CD14-positive monocyte (primary cell): ENCODE data around the gene DGCR8. TPM values are rescaled to one million over a fixed set of nuclear protein-coding genes. Genes with fewer than 3 reads are reported as not detected.
A peak's percentile ranks its signal among the peaks of the same experiment; 100 is the strongest.

Experiments used
- DNase-seq, 3 donors: peaks; one replicate each; pipeline ENCODE4 v3.0.0-alpha.2; 2011 to 2022
- H2AFZ ChIP-seq: 2 replicates; pipeline ENCODE4 v1.6.0; 2012; ENCODE audit warnings: mild to moderate bottlenecking, low read depth, low read length, inconsistent platforms; ENCODE audit not compliant: insufficient read depth, poor library complexity, severe bottlenecking
- H3K27ac ChIP-seq, 2 donors: 1 replicate in 1 of 2; 2 replicates in 1 of 2; pipeline ENCODE4 v1.5.1; 2012 to 2013; ENCODE audit warnings: low read length in 2 of 2, control low read depth in 1 of 2, inconsistent platforms in 1 of 2, low read depth in 1 of 2, mild to moderate bottlenecking in 1 of 2
- H3K27me3 ChIP-seq, 2 donors: one replicate each; pipeline versions ENCODE4 v1.6.0 to v1.6.1; 2011 to 2013; ENCODE audit warnings: low read length in 2 of 2; ENCODE audit not compliant: control insufficient read depth in 2 of 2, insufficient read depth in 2 of 2
- H3K36me3 ChIP-seq, 2 donors: replicated peaks in 1 of 2; 1 replicate in 1 of 2; 2 replicates in 1 of 2; pipeline versions ENCODE4 v1.5.1 to v1.6.1; 2012 to 2013; ENCODE audit warnings: low read length in 2 of 2, control low read depth in 1 of 2, inconsistent platforms in 1 of 2, mild to moderate bottlenecking in 1 of 2; ENCODE audit not compliant: insufficient read depth in 2 of 2, control insufficient read depth in 1 of 2
- H3K4me1 ChIP-seq, 2 donors: 1 replicate in 1 of 2; 2 replicates in 1 of 2; pipeline versions ENCODE4 v1.5.1 to v1.6.1; 2012 to 2013; ENCODE audit warnings: low read length in 2 of 2, control low read depth in 1 of 2, inconsistent platforms in 1 of 2, mild to moderate bottlenecking in 1 of 2, moderate library complexity in 1 of 2; ENCODE audit not compliant: insufficient read depth in 2 of 2, control insufficient read depth in 1 of 2
- H3K4me2 ChIP-seq: replicated peaks from 2 replicates; pipeline ENCODE3; 2012; ENCODE audit warnings: low read length, moderate library complexity, mild to moderate bottlenecking; ENCODE audit not compliant: poor library complexity, severe bottlenecking; ENCODE audit errors: extremely low read depth
- H3K4me3 ChIP-seq, 3 experiments: fragments of 200-600 bp in 1 of 3; sonication (generic) in 1 of 3; replicated peaks in 1 of 3; 1 replicate in 2 of 3; 2 replicates in 1 of 3; pipeline ENCODE4 v1.5.1; 2011 to 2013; ENCODE audit warnings: low read length in 3 of 3, mild to moderate bottlenecking in 3 of 3, control low read depth in 2 of 3, low read depth in 2 of 3, inconsistent platforms in 1 of 3, moderate library complexity in 1 of 3
- H3K79me2 ChIP-seq: 2 replicates; pipeline ENCODE4 v1.6.0; 2012; ENCODE audit warnings: mild to moderate bottlenecking, control low read depth, inconsistent platforms, low read length, moderate library complexity; ENCODE audit not compliant: insufficient read depth
- H3K9ac ChIP-seq: 2 replicates; pipeline ENCODE4 v1.6.0; 2017; ENCODE audit warnings: low read length, mild to moderate bottlenecking; ENCODE audit not compliant: insufficient read depth, poor library complexity, severe bottlenecking
- H3K9me3 ChIP-seq, 2 donors: replicated peaks in 1 of 2; 1 replicate in 1 of 2; 2 replicates in 1 of 2; pipeline versions ENCODE4 v1.5.1 to v1.6.1; 2012 to 2013; ENCODE audit warnings: low read length in 2 of 2, control low read depth in 1 of 2; ENCODE audit not compliant: control insufficient read depth in 1 of 2, insufficient read depth in 1 of 2
- H4K20me1 ChIP-seq: 2 replicates; pipeline ENCODE4 v1.6.0; 2012; ENCODE audit warnings: mild to moderate bottlenecking, low read length, control low read depth, moderate library complexity; ENCODE audit not compliant: insufficient read depth
- H3K27ac Mint-ChIP-seq, 7 donors: one replicate each; pipeline ENCODE4 v1.8.0; 2020; ENCODE audit warnings: mild to moderate bottlenecking in 7 of 7, mixed read lengths in 7 of 7, moderate library complexity in 6 of 7, inconsistent platforms in 2 of 7
- H3K27me3 Mint-ChIP-seq, 3 donors: one replicate each; pipeline ENCODE4 v1.8.0; 2021 to 2022; ENCODE audit warnings: low read depth in 3 of 3, mild to moderate bottlenecking in 3 of 3, mixed read lengths in 3 of 3, moderate library complexity in 3 of 3, inconsistent platforms in 1 of 3
- H3K36me3 Mint-ChIP-seq, 2 donors: one replicate each; pipeline ENCODE4 v1.8.0; 2020; ENCODE audit warnings: mixed read lengths in 2 of 2, inconsistent platforms in 1 of 2, mild to moderate bottlenecking in 1 of 2
- H3K4me1 Mint-ChIP-seq: one replicate; pipeline ENCODE4 v1.8.0; 2020; ENCODE audit warnings: mild to moderate bottlenecking, mixed read lengths
- H3K4me3 Mint-ChIP-seq, 2 donors: one replicate each; pipeline ENCODE4 v1.8.0; 2020; ENCODE audit warnings: mild to moderate bottlenecking in 2 of 2, mixed read lengths in 2 of 2, moderate library complexity in 1 of 2
- H3K9me3 Mint-ChIP-seq, 7 donors: one replicate each; pipeline ENCODE4 v1.8.0; 2020 to 2022; ENCODE audit warnings: mixed read lengths in 7 of 7, mild to moderate bottlenecking in 6 of 7, moderate library complexity in 6 of 7, inconsistent platforms in 2 of 7
- CTCF ChIP-seq: fragments of 200-600 bp; IDR thresholded peaks from one replicate; pipeline ENCODE4 v1.8.0; 2022; ENCODE audit warnings: antibody characterized with exemption, mild to moderate bottlenecking
- WGBS: methylation state at CpG from one replicate; pipeline ENCODE4 v1.1.5; 2013; ENCODE audit warnings: missing lambda C conversion rate; ENCODE audit not compliant: insufficient coverage; 5-methylcytosine and 5-hydroxymethylcytosine counted together
- intact Hi-C, 2 donors: fragments of 100-400 bp; cut with micrococcal nuclease; formaldehyde crosslinking; loops; one replicate each; pipeline versions ENCODE4 v1.15.0 to v1.15.1; 2023
- polyA plus RNA-seq, 3 donors: library from polyadenylated mRNA; depleted of rRNA in 1 of 3; unstranded in 2 of 3; stranded (reverse) in 1 of 3; fragments of 300-500 nt in 2 of 3; fragments of >200 nt in 1 of 3; fragmentation: Illumina TruSeq in 2 of 3; gene quantifications; 1 replicate in 2 of 3; 2 replicates in 1 of 3; pipeline ENCODE4 v1.2.3, GENCODE V29; 2012 to 2021

DGCR8 gene
- polyA plus RNA-seq, 3 donors = 1.2 to 18.7 (median 1.4) TPM

- Mint-ChIP-seq H3K27ac (no peak overlapping the region), H3K4me1 (peaks cover 9% of the 10 kb centered on the region), H3K4me3 (no peak overlapping the region), H3K36me3 (peaks cover 31 to 49% of the 10 kb centered on the region in 2 donors), H3K9me3 (no peaks in the 10 kb centered on the region), H3K27me3 (no peaks in the 10 kb centered on the region)
- Histone ChIP-seq H3K36me3 (peaks cover 24 to 40% of the 10 kb centered on the region in 2 donors), H4K20me1 (peaks cover 20% of the 10 kb centered on the region), H3K4me2 (no peak overlapping the region), H3K27ac (no peak overlapping the region), H2AFZ (no peak overlapping the region), H3K9me3 (no peaks in the 10 kb centered on the region), H3K27me3 (no peaks in the 10 kb centered on the region), H3K79me2 (peaks cover 18% of the 10 kb centered on the region), H3K4me3 (no peak overlapping the region), H3K9ac (no peak overlapping the region), H3K4me1 (peaks cover 14 to 19% of the 10 kb centered on the region in 2 donors)
- no peak for DNase-seq
- no peak for TF ChIP-seq CTCF
- WGBS = 95% methylated on average over 13 of the region's 17 CpGs
- intact Hi-C loops = loop anchor here in 1 of 2 donors (5.0 kb wide), 1 partner anchor 156 kb away; no protein-coding TSS in a partner anchor
Measured at GRCh38 chr22:20127869-20128618, 48.0 kb downstream of the DGCR8 start.

GRCh38 chr22:20128619-20128901 is 48.5 kb downstream of the DGCR8 start:
- peaks cover 17% of the 10 kb centered on the region for H3K79me2 ChIP-seq
- 78% methylated on average over 2 of the region's 2 CpGs for WGBS
- H3K27me3 ChIP-seq = no peaks in the 10 kb centered on the region
- H2AFZ ChIP-seq = no peak overlapping the region
- no peak overlapping the region for H3K4me2 ChIP-seq
- no peaks in the 10 kb centered on the region for H3K9me3 ChIP-seq
- peaks cover 23% of the 10 kb centered on the region for H4K20me1 ChIP-seq
- Mint-ChIP-seq H3K27me3 (no peaks in the 10 kb centered on the region), H3K4me3 (no peak overlapping the region), H3K9me3 (no peaks in the 10 kb centered on the region), H3K36me3 (peaks cover 31 to 47% of the 10 kb centered on the region in 2 donors), H3K4me1 (peaks cover 13% of the 10 kb centered on the region), H3K27ac (peak overlapping the region in 1 of 7 donors; percentile 30)
- DNase-seq = no peak
- no peak overlapping the region for H3K9ac ChIP-seq
- intact Hi-C loops = loop anchor here in 1 of 2 donors (5.0 kb wide), 1 partner anchor 156 kb away; no protein-coding TSS in a partner anchor
- peaks cover 23 to 38% of the 10 kb centered on the region in 2 donors for H3K36me3 ChIP-seq
- no peak for TF ChIP-seq CTCF
- no peak overlapping the region for H3K4me3 ChIP-seq
- peaks cover 15 to 23% of the 10 kb centered on the region in 2 donors for H3K4me1 ChIP-seq
- H3K27ac ChIP-seq = peak overlapping the region in 1 of 2 donors; percentile 5
